ENCODE measurements around the gene RAD23B. TPM values are rescaled to one million over a fixed set of nuclear protein-coding genes. Genes with fewer than 3 reads are reported as not detected.

Gene RAD23B
- total RNA-seq, 1 experiment from 2014 or later, result 251 TPM

- no TSS peak for BruUV-seq (replicated peaks)
- ChIA-PET POLR2A (no interaction called here), RAD21 (ENCODE audit: low non-redundant PET in 1 of 2, low total read pairs in 2 of 2, uncharacterized antibody in 2 of 2, unreplicated experiment in 2 of 2) (no interaction called here), CTCF (no interaction called here)
- Histone ChIP-seq H3K79me2 (ENCODE audit: insufficient read depth, low read length) (no peaks in the 10 kb centered on the region), H3K9me3 (ENCODE audit: control insufficient read depth in 1 of 2, insufficient read depth in 1 of 2, low read depth in 1 of 2, low read length in 2 of 2) (no peaks in the 10 kb centered on the region), H3K4me1 (ENCODE audit: control insufficient read depth in 1 of 2, insufficient read depth in 2 of 2, low read length in 2 of 2) (no peaks in the 10 kb centered on the region), H4K20me1 (ENCODE audit: insufficient read depth) (no peaks in the 10 kb centered on the region; the same call in 1 of the 2 replicates), H3K4me3 (replicated peaks in 1 of 2; ENCODE audit: low read depth in 1 of 2, low read length in 2 of 2) (no peak overlapping the region), H3K9ac (ENCODE audit: low read length) (no peak overlapping the region), H3K4me2 (ENCODE audit: low read length) (no peak overlapping the region), H2AFZ (ENCODE audit: low read depth, low read length, poor library complexity, severe bottlenecking) (no peak overlapping the region), H3K9me2 (ENCODE audit: insufficient read depth) (no peaks in the 10 kb centered on the region), H3K36me3 (ENCODE audit: control insufficient read depth in 1 of 2, insufficient read depth in 2 of 2, low read length in 2 of 2) (no peaks in the 10 kb centered on the region), H3K27me3 (ENCODE audit: insufficient read depth, low read length) (no peaks in the 10 kb centered on the region), H3K27ac (ENCODE audit: low read depth, low read length) (no peak overlapping the region)
- intact Hi-C loops (cut with micrococcal nuclease), result no loop called here
- TF ChIP-seq ZFX (IDR thresholded peaks at IDR 0.05), result no peak
- TF ChIP-seq SIN3A (IDR thresholded peaks at IDR 0.05; ENCODE audit: low read depth), result no peak
- no peak for TF ChIP-seq SRF (IDR thresholded peaks at IDR 0.05; ENCODE audit: low read depth)
- TF ChIP-seq YY1 (IDR thresholded peaks at IDR 0.05; ENCODE audit: extremely low read depth, insufficient replicate concordance, low read depth, low read length), result no peak
- TF ChIP-seq POLR2A (IDR thresholded peaks at IDR 0.05; ENCODE audit: borderline replicate concordance, extremely low read depth, insufficient read depth, insufficient read length), result no peak
- no peak for TF ChIP-seq ZBTB33 (IDR thresholded peaks at IDR 0.05; ENCODE audit: extremely low read depth, insufficient replicate concordance, low read length)
- no peak for TF ChIP-seq FOSL1 (IDR thresholded peaks at IDR 0.05; ENCODE audit: low read depth)
- no peak for TF ChIP-seq SP1 (IDR thresholded peaks at IDR 0.05; ENCODE audit: low read depth)
- no peak for TF ChIP-seq CEBPB (IDR thresholded peaks at IDR 0.05; ENCODE audit: low read depth)
- no peak for DNase-seq (ENCODE audit: low read depth, low spot score)
- ATAC-seq, result no peak
Measured at GRCh38 chr9:107358986-107359385, 75.9 kb downstream of the RAD23B start.

- Histone ChIP-seq H3K79me2 (ENCODE audit: insufficient read depth, low read length) (no peaks in the 10 kb centered on the region), H3K36me3 (ENCODE audit: control insufficient read depth in 1 of 2, insufficient read depth in 2 of 2, low read length in 2 of 2) (no peaks in the 10 kb centered on the region), H3K27ac (ENCODE audit: low read depth, low read length) (no peak overlapping the region), H3K9me2 (ENCODE audit: insufficient read depth) (no peaks in the 10 kb centered on the region), H2AFZ (ENCODE audit: low read depth, low read length, poor library complexity, severe bottlenecking) (no peak overlapping the region), H3K9ac (ENCODE audit: low read length) (no peak overlapping the region), H4K20me1 (ENCODE audit: insufficient read depth) (no peaks in the 10 kb centered on the region; the same call in 1 of the 2 replicates), H3K27me3 (ENCODE audit: insufficient read depth, low read length) (no peaks in the 10 kb centered on the region), H3K4me2 (ENCODE audit: low read length) (no peak overlapping the region), H3K4me3 (replicated peaks in 1 of 2; ENCODE audit: low read depth in 1 of 2, low read length in 2 of 2) (no peak overlapping the region), H3K9me3 (ENCODE audit: control insufficient read depth in 1 of 2, insufficient read depth in 1 of 2, low read depth in 1 of 2, low read length in 2 of 2) (no peaks in the 10 kb centered on the region), H3K4me1 (ENCODE audit: control insufficient read depth in 1 of 2, insufficient read depth in 2 of 2, low read length in 2 of 2) (no peaks in the 10 kb centered on the region)
- DNase-seq (ENCODE audit: low read depth, low spot score), result no peak
- ATAC-seq, result no peak
- BruUV-seq (replicated peaks), result no TSS peak
- intact Hi-C loops (cut with micrococcal nuclease), result no loop called here
- ChIA-PET RAD21 (ENCODE audit: low non-redundant PET in 1 of 2, low total read pairs in 2 of 2, uncharacterized antibody in 2 of 2, unreplicated experiment in 2 of 2) (no interaction called here), CTCF (no interaction called here), POLR2A (no interaction called here)
- no peak for TF ChIP-seq ZNF274 (IDR thresholded peaks at IDR 0.05; ENCODE audit: low read depth, low read length)
- TF ChIP-seq POLR2AphosphoS5 (IDR thresholded peaks at IDR 0.05; ENCODE audit: low read depth, low read length), result no peak
- no peak for TF ChIP-seq FOSL1 (IDR thresholded peaks at IDR 0.05; ENCODE audit: low read depth)
- no peak for TF ChIP-seq POLR2A (IDR thresholded peaks at IDR 0.05; ENCODE audit: borderline replicate concordance, extremely low read depth, insufficient read depth, insufficient read length)
- TF ChIP-seq EZH2phosphoT487 (IDR thresholded peaks at IDR 0.05; ENCODE audit: borderline replicate concordance), result no peak
- no peak for TF ChIP-seq SIN3A (IDR thresholded peaks at IDR 0.05; ENCODE audit: low read depth)
- no peak for TF ChIP-seq ZBTB33 (IDR thresholded peaks at IDR 0.05; ENCODE audit: extremely low read depth, insufficient replicate concordance, low read length)
- no peak for TF ChIP-seq SP1 (IDR thresholded peaks at IDR 0.05; ENCODE audit: low read depth)
- TF ChIP-seq ELF1 (IDR thresholded peaks at IDR 0.05; ENCODE audit: borderline replicate concordance, low read depth), result no peak
- no peak for TF ChIP-seq CTCF (IDR thresholded peaks at IDR 0.05 in 2 of 3, conservative IDR thresholded peaks at IDR 0.05 in 1 of 3; ENCODE audit: borderline replicate concordance in 1 of 3, insufficient read depth in 1 of 3, low read depth in 2 of 3, low read length in 2 of 3)
- TF ChIP-seq SRF (IDR thresholded peaks at IDR 0.05; ENCODE audit: low read depth), result no peak
- TF ChIP-seq EGR1 (IDR thresholded peaks at IDR 0.05; ENCODE audit: low read depth), result no peak
Measured at GRCh38 chr9:107360098-107360497, 77.0 kb downstream of the RAD23B start.
